GM13976 (cell line): ENCODE measurements around the gene NACAD.

Experiments
- DNase-seq: peaks from one replicate; pipeline ENCODE4 v3.0.0; 2012; ENCODE audit warnings: low spot score
- in situ Hi-C: fragments of 300-500 bp; cut with MboI; formaldehyde crosslinking; loops from one replicate; pipeline ENCODE4 v1.12.0; 2022; ENCODE audit warnings: low sequenced_read_pairs, mixed read lengths, inconsistent platforms; ENCODE audit not compliant: unreplicated experiment
- TF ChIP-seq, protein P1 (sequence below): IDR thresholded peaks from 2 replicates; pipeline ENCODE4 v1.5.1; 2012; ENCODE audit warnings: borderline replicate concordance, mild to moderate bottlenecking; ENCODE audit not compliant: insufficient read depth; ENCODE audit errors: extremely low read depth, missing control alignments, control extremely low read depth

NACAD gene

DNA sequence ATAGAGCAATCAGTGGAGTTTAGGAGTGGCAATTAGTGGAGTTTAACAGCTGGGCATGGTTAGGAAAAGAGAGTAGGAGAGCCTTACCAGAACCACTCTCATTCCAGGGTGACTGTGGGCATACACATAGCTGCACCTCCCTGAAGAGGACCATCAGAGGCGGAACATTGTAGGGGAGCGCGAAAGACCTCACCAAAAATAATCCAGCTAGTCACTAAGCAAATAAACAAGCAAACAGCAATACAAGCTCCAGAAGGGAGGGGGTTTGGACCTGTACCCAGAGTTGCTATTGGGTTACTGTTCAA lies 4.1 kb upstream of the NACAD start:
- in situ Hi-C loops: no loop called here
- DNase-seq: no peak
- TF ChIP-seq, protein P1, sequence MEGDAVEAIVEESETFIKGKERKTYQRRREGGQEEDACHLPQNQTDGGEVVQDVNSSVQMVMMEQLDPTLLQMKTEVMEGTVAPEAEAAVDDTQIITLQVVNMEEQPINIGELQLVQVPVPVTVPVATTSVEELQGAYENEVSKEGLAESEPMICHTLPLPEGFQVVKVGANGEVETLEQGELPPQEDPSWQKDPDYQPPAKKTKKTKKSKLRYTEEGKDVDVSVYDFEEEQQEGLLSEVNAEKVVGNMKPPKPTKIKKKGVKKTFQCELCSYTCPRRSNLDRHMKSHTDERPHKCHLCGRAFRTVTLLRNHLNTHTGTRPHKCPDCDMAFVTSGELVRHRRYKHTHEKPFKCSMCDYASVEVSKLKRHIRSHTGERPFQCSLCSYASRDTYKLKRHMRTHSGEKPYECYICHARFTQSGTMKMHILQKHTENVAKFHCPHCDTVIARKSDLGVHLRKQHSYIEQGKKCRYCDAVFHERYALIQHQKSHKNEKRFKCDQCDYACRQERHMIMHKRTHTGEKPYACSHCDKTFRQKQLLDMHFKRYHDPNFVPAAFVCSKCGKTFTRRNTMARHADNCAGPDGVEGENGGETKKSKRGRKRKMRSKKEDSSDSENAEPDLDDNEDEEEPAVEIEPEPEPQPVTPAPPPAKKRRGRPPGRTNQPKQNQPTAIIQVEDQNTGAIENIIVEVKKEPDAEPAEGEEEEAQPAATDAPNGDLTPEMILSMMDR: no peak

DNA sequence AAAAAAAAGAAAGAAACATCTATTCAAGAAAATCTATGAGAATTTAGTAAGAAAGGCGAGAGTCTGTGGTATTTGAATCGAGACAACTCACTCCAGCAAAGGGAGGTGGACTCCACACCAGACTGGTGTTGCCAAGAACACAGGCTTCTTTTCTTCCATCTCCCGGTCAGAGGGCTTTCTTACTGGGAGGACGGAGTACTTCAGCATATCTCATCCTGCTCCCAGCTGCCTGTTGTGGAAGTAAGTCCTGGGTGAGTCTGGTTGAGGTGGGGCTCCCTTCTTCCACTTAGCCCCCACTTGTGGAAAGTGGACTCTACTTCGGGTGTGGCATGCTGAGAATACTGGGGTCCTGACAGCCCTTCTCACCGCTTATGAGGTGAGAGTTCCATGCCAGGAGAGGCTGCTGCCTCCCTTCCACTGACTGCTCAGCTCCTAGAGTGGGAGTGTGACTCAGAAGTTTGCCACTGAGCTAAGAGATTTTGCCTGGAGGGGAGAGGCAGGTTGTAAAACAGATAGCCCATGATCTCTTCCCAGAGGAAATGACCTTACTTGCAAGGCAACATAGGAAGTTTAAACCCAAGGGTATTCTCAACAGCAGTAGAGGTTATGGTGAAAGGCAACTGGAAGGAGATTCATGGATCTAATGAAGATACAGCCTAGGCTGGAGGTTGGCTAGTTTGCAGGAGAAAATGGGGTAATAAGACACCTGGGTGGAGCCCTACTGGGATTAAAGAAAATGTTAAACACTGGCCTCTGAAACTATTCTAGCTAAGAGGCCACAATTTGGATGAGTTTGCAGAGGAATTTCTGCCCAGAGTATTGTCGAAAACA lies 3.5 kb upstream of the NACAD start:
- DNase-seq: no peak
- in situ Hi-C loops: no loop called here
- TF ChIP-seq, protein P1: no peak

DNA sequence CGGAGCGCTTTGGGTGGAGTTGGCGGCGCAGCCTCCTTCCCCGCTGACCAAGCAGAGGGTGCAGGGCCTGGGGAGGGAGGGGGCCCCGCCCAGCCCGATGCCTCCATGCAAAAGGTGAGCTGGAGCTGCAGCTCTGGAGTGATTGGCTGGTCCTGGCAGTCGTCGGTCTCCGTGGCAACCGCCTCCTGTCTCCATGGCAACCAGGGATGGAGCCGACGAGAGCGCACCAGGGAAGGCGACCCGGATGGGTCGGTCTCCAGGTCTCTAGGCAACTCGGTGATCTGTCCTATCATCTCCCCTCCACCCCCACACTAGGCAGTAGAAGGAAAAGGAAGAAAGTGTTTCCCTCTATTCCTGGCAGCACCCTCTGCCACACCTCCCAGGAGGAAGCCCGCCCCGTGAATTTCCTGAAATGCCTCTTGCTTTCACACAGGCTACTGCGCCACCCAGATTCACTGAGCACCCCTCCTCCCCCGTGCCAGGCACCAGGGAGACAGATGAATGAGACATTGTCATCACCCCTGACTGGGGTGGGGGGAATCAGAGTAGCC lies 647 bp upstream of the NACAD start:
- in situ Hi-C loops: no loop called here
- peak; percentile 81 for DNase-seq
- TF ChIP-seq, protein P1: no peak

DNA sequence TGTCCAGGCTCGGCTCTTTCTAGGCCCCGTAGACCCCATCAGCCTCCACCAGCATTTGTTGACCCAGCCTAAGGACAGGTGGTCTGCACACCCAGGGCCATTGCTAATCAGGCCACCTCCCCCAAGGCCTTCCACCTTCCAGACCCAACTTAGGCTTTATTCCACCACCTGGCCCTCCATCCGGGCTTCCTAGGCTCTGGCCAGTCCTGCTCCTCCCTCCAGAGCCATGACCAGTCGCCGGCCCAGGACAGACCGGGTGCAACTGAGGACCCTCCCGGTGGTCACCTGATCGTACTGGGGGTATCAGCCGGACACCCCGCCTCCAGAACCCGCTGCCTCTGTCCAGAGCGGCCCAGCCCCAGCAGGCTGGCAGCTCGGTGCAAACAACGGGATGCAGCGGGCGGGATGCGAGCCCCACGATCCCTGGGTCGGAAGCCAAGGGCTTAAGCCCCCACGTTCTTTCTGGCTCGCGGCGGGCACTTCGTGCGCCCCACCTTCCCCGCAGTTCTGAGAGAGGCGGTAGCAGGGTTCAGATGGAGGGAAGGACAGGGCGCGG lies 545 bp downstream of the NACAD start:
- TF ChIP-seq, protein P1: no peak
- in situ Hi-C loops: no loop called here
- no peak for DNase-seq

DNA sequence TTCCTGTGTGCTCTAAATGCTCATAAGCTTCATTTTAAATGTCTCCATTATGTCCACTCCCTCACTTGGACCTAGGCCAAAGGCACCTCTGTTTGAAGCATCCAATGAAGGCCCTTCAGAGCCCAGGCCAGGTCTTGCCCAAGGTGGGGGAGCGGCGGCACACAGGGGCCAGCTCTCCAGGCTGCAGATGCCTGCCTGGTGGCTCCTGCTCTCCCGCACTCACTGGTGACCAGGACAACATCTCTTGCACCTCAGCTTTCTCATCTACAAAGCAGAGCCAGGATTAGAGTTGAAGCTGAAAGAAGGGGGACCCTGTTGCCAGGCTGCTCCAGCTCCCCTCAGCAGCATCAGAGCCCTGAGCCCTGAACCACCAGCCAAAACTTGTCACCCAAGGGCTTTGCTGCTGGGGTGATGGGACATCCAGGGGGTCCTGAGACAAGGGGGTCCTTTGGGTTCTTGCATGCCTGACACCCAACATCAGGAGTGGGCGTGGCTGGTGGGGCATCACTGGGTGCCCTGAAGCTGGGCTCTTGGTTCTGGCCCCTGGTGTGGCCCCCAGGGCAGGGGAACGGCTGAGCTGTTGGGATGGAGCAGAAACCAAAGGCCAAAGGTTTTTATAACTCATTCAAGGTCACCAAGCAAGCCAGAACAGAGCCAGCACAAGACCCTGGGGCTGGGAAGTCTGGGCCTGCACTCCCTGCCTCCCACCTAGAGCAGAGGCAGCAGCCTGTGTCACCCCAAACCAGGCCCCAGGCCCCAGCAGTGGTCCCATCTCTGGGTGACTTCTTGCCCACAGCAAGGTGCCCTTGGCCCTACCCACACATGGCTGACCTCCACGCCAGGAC lies 1.2 kb downstream of the NACAD start:
- peak; percentile 42 for DNase-seq
- TF ChIP-seq, protein P1: no peak
- in situ Hi-C loops: no loop called here

DNA sequence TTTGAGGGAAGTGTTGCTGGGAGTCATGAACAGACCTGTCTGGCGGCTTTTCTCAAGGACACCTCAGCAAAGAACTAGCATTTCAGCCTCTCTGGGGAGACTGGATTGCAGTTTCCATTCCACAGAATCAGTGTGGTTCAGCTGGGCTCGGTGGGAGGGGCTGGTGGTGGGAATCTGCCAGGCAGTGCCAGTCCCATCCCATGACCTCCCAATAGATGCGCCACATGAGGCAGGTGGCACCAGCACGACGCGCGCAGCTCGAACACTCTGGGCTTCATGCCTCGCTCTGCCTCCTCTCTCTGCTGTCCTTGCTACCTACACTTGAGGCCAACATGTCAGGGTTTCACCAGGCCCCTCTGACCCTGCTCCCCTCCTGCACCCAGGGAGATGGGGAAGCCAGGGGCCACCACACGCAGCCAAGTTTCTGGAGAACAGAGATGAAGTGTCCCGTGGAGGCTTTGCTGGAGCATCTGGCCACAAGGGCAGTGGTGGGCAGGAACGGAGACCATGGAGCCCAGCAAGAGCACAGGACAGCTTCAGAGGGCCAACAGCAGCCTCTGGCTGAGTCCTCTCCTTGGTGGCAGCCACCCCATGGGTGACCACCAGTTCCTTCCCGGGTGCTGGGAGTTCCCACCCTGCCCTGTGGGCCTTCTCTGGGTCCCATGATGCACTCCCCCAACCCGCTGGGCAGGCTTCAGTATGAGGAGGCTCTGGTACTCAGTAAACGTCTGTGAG lies 2.3 kb downstream of the NACAD start:
- DNase-seq: peak; percentile 42
- in situ Hi-C loops: no loop called here
- TF ChIP-seq, protein P1: no peak
